Stimulated activated CD4-positive, alpha-beta T cell treated with anti-CD3 and anti-CD28 coated beads, TNF-alpha, amount 100 ng/mL, for 1 hour (primary cell): ENCODE measurements around the gene CMTM4.
"Not testable (repeated sequence)": the region's sequence is repeated elsewhere in the genome, so short reads cannot be mapped to it uniquely, and the experiment has no call there.

ENCODE experiments used
- DNase-seq, 3 donors: peaks; one replicate each; pipeline ENCODE4 v3.0.0-alpha.2; 2020; ENCODE audit warnings: low read depth in 3 of 3, low spot score in 1 of 3

Gene CMTM4

GRCh38 chr16:66569827-66570405 is 126.6 kb downstream of the CMTM4 start:
- no peak for DNase-seq

- DNase-seq = no peak
These were observed 127.4 kb downstream of the CMTM4 start for GRCh38 chr16:66569131-66569530.

DNA sequence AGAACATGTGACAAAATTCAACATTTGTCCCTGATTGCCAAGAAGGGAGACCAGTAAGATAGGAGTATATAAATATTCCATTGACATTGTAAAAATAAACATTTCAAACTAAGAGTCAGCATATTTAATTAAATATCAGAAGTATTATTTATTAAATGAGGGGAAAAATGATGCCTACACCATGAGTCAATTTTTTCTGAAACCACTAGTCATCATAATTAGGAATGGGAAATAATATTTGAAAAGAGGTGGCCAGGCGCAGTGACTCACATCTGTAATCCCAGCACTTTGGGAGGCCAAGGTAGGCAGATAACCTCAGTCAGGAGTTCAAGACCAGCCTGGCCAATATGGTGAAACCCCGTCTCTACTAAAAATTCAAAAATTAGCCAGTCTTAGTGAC is 128.2 kb downstream of the CMTM4 start:
- DNase-seq = no peak

DNA sequence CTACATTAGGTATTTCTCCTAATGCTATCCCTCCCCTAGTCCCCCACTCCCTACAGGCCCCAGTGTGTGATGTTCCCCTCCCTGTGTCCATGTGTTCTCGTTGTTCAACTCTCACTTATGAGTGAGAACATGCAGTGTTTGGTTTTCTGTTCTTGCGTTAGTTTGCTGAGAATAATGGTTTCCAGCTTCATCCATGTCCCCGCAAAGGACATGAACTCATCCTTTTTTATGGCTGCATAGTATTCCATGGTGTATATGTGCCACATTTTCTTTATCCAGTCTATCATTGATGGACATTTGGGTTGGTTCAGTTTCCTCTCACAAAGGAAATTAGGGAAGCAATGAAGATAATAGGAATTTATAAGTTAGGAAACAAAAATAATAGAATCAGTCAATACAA is 129.3 kb downstream of the CMTM4 start:
- DNase-seq = not testable (repeated sequence)

GRCh38 chr16:66566051-66566901 is 130.3 kb downstream of the CMTM4 start, which contains the start of gene CMTM1:
Gene CMTM1 (plus strand): TSS chr16:66566439. CDS start chr16:66566514, 75 bp downstream.
- no peak for DNase-seq
